Rectal smooth muscle tissue (tissue), 1 donor: ENCODE results near the gene ASCL1.

Experiments used
- H3K27ac ChIP-seq: one replicate; pipeline ENCODE4 v1.7.0; 2013; ENCODE audit warnings: low read depth, low read length, inconsistent platforms
- H3K27me3 ChIP-seq: one replicate; pipeline ENCODE4 v1.7.0; 2013; ENCODE audit warnings: low read length; ENCODE audit not compliant: control insufficient read depth, insufficient read depth
- H3K36me3 ChIP-seq: one replicate; pipeline ENCODE4 v1.7.0; 2013; ENCODE audit warnings: low read length; ENCODE audit not compliant: control insufficient read depth, insufficient read depth
- H3K4me1 ChIP-seq: one replicate; pipeline ENCODE4 v1.7.0; 2013; ENCODE audit warnings: low read length; ENCODE audit not compliant: control insufficient read depth, insufficient read depth
- H3K4me3 ChIP-seq: one replicate; pipeline ENCODE4 v1.7.0; 2013; ENCODE audit warnings: low read length
- H3K9ac ChIP-seq: one replicate; pipeline ENCODE4 v1.7.0; 2013; ENCODE audit warnings: low read length

ASCL1 gene

DNA sequence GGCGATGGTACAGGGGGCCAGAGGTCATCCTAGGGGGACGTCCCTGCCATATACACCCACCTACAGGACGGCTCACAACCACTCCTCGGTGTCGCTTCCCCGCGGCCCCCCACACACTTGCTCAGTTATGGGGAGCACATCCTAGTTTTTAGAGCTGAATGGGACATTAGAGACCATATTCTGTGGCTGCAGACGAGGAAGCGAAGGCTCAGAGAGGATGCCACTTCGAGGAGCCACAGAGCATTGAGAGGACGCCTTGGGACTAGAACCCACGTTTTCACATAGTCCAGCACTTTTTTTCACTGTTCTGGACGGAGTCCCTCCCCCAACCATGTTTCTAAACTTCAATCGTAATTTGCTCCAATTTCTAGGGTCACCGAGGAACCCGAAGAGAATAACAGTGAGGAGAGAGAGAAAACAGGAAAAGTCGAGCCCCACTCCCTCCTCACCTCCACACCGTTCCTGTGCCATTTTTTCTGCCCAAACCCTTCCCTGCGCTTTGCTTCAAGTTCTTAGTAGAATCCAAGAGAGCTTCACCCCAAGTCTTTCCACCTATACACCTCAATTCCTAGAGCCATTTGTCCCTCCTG is 641 bp upstream of the ASCL1 start:
- Histone ChIP-seq H3K9ac (no peak overlapping the region), H3K4me3 (no peak overlapping the region), H3K27ac (no peak overlapping the region), H3K27me3 (peaks cover 29% of the 10 kb centered on the region), H3K4me1 (peaks cover 2% of the 10 kb centered on the region), H3K36me3 (no peaks in the 10 kb centered on the region)

GRCh38 chr12:102958073-102958829 is 777 bp downstream of the ASCL1 start:
- Histone ChIP-seq H3K27me3 (peaks cover 32% of the 10 kb centered on the region), H3K36me3 (no peaks in the 10 kb centered on the region), H3K4me3 (peak overlapping the region; percentile 57), H3K9ac (no peak overlapping the region), H3K4me1 (peaks cover 2% of the 10 kb centered on the region), H3K27ac (no peak overlapping the region)

- Histone ChIP-seq H3K4me1 (peaks cover 2% of the 10 kb centered on the region), H3K4me3 (peak overlapping the region; percentile 57), H3K27me3 (peaks cover 29% of the 10 kb centered on the region), H3K36me3 (no peaks in the 10 kb centered on the region), H3K9ac (no peak overlapping the region), H3K27ac (no peak overlapping the region)
Observed at GRCh38 chr12:102958830-102959176, 1.3 kb downstream of the ASCL1 start.

DNA sequence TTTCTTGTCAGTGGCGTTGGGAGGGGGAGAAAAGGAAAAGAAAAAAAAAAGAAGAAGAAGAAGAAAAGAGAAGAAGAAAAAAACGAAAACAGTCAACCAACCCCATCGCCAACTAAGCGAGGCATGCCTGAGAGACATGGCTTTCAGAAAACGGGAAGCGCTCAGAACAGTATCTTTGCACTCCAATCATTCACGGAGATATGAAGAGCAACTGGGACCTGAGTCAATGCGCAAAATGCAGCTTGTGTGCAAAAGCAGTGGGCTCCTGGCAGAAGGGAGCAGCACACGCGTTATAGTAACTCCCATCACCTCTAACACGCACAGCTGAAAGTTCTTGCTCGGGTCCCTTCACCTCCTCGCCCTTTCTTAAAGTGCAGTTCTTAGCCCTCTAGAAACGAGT is 1.9 kb downstream of the ASCL1 start:
- Histone ChIP-seq H3K4me1 (peaks cover 2% of the 10 kb centered on the region), H3K9ac (no peak overlapping the region), H3K27ac (no peak overlapping the region), H3K36me3 (no peaks in the 10 kb centered on the region), H3K4me3 (no peak overlapping the region), H3K27me3 (peaks cover 25% of the 10 kb centered on the region)

DNA sequence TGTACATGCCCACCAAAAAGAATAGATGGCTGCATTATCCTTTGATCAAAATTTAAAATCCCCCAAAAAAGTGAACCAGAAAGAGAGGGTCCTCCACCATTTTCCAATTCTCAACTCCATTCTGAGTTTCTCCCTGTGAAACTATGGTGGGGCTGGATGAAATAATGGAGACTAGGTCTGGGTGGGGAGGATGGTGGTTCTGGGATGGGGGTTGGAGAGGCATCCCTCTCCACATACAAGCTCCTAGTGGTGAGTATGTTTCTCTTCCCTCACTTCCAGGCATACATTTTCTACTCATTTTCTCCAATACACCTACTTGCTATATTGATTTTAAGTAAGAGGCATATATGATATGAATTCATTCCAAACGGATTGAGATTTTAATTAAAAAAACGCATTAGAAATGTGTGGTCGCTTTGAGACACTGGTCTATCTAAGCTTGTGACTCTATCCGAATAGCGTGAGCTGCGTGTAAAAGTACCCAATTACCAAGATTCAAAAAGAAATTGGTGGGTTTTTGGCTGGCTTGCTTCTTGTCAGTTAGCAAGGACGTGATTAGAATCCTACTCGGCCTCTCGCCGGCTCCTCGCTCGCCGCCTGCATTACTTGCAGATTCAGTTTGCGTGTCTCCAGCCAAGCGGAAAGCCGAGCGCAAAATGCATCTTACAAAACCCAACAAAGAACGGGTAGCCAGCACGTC is 3.4 kb downstream of the ASCL1 start:
- Histone ChIP-seq H3K27me3 (peaks cover 29% of the 10 kb centered on the region), H3K36me3 (no peaks in the 10 kb centered on the region)

GRCh38 chr12:102961466-102961855 is 4.0 kb downstream of the ASCL1 start:
- H3K4me3 ChIP-seq, result no peak overlapping the region
- H3K4me1 ChIP-seq, result peaks cover 2% of the 10 kb centered on the region
- no peak overlapping the region for H3K27ac ChIP-seq
- no peaks in the 10 kb centered on the region for H3K36me3 ChIP-seq
- no peak overlapping the region for H3K9ac ChIP-seq
- H3K27me3 ChIP-seq, result peaks cover 29% of the 10 kb centered on the region

More for the DNA sequence above, 3.4 kb downstream of the ASCL1 start:
- H3K4me3 ChIP-seq, result no peak overlapping the region
- no peak overlapping the region for H3K9ac ChIP-seq
- H3K27ac ChIP-seq, result no peak overlapping the region
- H3K4me1 ChIP-seq, result peaks cover 2% of the 10 kb centered on the region

DNA sequence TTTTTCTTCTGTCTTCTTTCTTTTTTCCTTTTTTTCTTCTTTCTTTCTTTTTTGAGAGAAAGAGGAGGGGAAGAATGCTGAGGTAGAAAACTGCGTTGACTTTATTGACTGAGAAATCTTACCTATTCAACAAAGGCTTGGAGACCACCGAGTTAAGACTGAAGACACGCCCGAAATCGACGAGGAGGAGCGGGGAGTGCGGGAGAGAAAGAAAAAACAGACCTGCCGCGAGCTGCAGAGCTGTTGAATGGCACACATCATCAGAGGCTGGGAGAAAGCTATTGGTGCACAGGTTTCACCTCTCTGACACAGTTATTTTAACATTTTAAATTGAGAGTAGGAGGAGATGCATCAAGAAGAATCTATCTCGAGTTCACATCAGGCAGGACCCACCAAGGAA is 5.1 kb downstream of the ASCL1 start:
- Histone ChIP-seq H3K4me1 (peaks cover 2% of the 10 kb centered on the region), H3K27ac (no peak overlapping the region), H3K4me3 (no peak overlapping the region), H3K27me3 (peaks cover 30% of the 10 kb centered on the region), H3K36me3 (no peaks in the 10 kb centered on the region), H3K9ac (no peak overlapping the region)

- H3K4me1 ChIP-seq, result peaks cover 2% of the 10 kb centered on the region
- no peak overlapping the region for H3K4me3 ChIP-seq
- H3K27me3 ChIP-seq, result peaks cover 30% of the 10 kb centered on the region
- no peak overlapping the region for H3K9ac ChIP-seq
- no peak overlapping the region for H3K27ac ChIP-seq
- H3K36me3 ChIP-seq, result no peaks in the 10 kb centered on the region
Observed at GRCh38 chr12:102962986-102963385, 5.5 kb downstream of the ASCL1 start.

GRCh38 chr12:102963796-102964195 is 6.3 kb downstream of the ASCL1 start:
- Histone ChIP-seq H3K27me3 (peaks cover 24% of the 10 kb centered on the region), H3K36me3 (no peaks in the 10 kb centered on the region), H3K27ac (no peak overlapping the region), H3K4me3 (no peak overlapping the region), H3K4me1 (no peaks in the 10 kb centered on the region), H3K9ac (no peak overlapping the region)

DNA sequence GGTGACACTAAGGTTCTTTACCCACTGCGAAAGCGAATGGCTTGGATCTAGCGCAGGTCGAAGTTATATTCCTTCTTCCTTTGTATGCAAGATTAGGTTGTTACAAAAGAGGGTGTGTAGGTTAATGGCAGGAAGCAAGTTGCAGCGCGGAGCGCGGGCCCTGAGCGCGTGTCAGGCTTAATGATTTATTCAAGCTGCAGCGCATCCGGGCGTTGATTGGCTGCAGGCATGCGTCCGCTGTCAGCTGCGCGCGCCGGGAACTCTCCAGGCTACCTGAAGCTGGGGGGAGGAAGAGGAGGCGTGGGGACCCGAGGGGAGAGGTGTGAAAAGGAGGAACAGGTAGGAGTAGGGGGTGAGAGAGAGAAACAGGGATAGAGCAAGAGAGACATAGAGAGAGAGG is 7.4 kb downstream of the ASCL1 start:
- Histone ChIP-seq H3K9ac (no peak overlapping the region), H3K27ac (no peak overlapping the region), H3K27me3 (peaks cover 17% of the 10 kb centered on the region), H3K4me3 (no peak overlapping the region), H3K36me3 (no peaks in the 10 kb centered on the region), H3K4me1 (no peaks in the 10 kb centered on the region)

DNA sequence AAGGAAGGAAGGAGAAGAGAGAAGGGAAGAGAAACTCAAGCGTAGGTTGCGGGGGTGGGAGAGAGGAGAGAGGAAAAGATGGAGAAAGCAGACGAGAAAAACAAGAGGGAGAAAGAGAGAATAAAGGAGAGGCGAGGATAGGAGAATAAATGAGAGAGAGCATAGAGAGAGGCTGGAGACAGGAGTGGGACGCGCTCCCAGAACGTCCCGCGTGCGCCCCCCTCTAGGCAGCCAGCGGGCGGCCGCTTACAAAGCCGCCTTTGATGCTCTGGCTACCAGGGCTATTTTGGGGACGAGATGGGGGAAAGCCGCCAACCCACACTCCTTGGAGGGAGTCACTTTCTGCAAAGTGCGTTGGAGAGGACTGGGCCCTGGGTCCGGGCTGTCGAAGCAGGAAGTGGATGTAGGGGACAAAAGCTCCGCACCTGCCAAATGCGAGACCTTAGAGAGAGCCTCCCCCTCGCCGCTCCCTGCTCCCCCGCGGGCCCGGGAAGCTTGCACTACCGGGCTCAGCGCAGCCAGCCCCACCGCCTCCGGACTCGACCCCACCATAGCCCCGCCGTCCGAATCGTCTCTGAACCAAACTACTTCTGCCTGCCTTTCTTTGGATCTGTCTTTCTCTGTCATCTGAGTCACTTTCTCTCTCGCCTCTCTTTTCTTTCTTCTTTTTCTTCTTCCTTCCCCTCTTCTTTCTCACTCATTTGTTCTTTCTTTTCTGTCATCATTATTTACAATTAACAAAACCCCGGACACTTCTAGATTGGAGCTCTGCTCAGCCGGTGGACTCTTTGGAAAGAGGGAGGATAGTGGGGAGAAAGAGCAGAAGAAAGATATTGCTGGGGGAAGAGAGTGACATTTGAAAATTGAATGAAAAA is 8.0 kb downstream of the ASCL1 start:
- Histone ChIP-seq H3K4me1 (no peaks in the 10 kb centered on the region), H3K27ac (no peak overlapping the region), H3K36me3 (no peaks in the 10 kb centered on the region), H3K9ac (no peak overlapping the region), H3K4me3 (no peak overlapping the region), H3K27me3 (peaks cover 17% of the 10 kb centered on the region)

- no peak overlapping the region for H3K27ac ChIP-seq
- H3K4me3 ChIP-seq, result no peak overlapping the region
- peaks cover 17% of the 10 kb centered on the region for H3K27me3 ChIP-seq
- H3K9ac ChIP-seq, result no peak overlapping the region
- H3K36me3 ChIP-seq, result no peaks in the 10 kb centered on the region
- no peaks in the 10 kb centered on the region for H3K4me1 ChIP-seq
Observed at GRCh38 chr12:102966200-102966863, 8.9 kb downstream of the ASCL1 start.
